ENCODE results near the gene NRG3.

Gene NRG3

GRCh38 chr10:81885491-81885890 lies 10.5 kb downstream of the NRG3 start:
- DNase-seq, result no peak

- no peak for DNase-seq
These were observed 11.9 kb downstream of the NRG3 start for GRCh38 chr10:81886939-81887338.

GRCh38 chr10:81889181-81889769 lies 14.3 kb downstream of the NRG3 start:
- no peak for DNase-seq

GRCh38 chr10:81894616-81895015 lies 19.6 kb downstream of the NRG3 start:
- DNase-seq, result no peak

DNA sequence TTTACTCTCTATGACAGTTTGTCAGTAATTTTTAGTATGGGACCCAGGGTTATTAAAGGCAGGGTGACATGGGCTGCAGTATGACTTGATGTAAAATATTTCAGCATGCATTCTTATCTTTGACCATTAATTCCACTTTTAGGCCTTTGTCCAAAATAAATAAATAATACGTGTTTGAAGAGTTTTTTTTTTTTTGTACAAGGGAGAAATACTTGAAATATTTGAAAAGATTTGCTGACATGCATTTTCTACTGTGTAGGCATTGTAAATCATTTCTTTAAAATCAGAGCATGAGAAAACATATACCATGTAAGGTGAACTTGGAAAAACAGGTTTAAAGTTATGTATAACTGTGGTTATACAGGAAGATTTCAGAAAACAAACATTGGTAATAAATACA lies 23.5 kb downstream of the NRG3 start:
- no peak for DNase-seq

DNA sequence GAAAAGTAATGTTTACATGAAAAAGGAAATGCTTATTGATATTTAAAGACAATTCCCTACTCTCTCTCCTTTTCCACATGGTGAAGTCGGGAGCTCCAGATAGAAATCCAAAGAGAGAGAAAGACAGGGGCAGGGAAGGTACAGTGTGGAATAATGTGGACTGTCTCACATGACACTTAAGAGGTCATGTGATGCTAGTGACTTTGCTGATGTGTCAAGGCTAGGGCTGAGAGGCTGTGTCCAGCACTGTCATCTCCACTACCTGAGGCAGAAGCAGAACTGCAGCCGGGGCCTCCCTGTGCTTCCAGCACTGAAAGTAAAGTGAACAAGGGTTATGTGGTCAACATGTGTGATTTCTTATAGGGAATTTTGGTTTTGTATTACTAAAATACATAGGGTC lies 26.0 kb downstream of the NRG3 start:
- no peak for DNase-seq

- DNase-seq, result no peak
These were observed 28.5 kb downstream of the NRG3 start for GRCh38 chr10:81903472-81903871.

DNA sequence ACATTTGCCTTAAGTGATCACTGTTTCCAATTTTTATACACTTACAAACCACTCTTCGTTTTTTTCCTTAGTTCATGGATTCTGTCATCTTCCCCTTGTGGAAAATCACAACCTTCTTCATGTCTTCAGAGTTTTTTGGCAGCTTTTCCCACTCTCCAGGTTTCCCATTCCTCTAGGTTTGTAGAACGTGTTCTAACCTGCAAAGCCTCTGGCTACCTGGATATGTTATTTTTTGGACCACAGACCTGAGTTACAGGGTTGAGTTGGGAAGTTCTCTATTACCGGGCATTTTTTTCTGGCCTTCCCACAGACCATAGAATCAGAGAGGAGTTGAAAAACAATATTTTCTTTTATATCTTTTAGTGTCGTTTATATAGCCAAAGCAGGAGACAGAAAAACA lies 30.2 kb downstream of the NRG3 start:
- DNase-seq, result no peak

- no peak for DNase-seq
These were observed 34.5 kb downstream of the NRG3 start for GRCh38 chr10:81909453-81909852.

DNA sequence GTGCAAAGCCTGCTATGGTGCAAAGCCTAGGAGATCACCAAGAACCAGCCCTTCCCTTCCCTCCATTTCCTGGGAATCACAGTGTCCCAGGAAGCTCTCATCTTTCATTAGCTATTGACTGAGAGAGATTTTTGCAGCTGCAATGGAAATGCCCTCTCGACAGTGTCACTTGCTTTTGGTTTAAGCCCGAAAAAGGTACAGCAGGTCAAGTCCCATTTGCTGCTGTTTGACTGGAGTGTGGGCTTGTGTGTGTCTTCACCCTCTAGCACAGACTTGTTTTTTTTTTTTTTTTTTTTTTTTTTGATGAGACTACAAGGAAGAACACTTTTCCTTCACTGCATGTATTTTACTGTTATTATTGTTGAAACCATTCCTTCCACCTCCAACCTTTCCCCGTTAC lies 36.3 kb downstream of the NRG3 start:
- no peak for DNase-seq

DNA sequence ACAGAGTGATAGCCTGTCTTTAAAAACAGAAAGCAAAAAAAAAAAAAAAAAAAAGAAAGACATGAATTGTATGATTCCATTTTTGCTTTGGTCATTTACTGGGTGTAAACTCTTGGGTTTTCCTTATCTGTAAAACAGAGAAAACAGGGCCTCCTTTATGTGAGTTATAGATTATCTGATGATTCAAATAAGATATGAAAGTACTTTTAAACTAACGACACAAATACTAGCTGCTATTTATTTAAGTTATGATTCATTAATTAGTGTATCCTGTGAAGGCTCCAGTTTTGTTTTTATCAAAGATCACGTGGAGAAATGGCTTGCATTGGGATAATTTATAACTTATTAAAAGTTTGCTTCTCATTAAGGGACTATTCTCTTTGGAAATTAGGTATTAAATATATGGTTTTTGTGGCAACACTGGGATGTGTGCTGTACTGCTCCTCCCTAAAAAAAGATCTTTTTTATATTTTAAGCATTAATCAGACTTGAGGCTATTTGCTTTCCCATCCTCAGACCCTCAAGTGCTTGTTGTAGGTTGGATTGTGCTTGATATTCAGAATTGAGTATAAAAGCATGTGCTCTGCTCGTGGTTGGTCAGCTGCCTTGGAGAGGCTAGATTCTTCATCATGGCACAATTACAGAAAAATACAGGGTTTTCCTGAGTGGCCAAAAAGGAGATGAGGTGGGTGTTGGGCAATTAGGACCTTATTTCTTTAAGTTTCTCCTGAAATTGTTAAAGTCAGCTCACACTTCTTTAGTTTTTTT lies 39.9 kb downstream of the NRG3 start:
- DNase-seq, result no peak

DNA sequence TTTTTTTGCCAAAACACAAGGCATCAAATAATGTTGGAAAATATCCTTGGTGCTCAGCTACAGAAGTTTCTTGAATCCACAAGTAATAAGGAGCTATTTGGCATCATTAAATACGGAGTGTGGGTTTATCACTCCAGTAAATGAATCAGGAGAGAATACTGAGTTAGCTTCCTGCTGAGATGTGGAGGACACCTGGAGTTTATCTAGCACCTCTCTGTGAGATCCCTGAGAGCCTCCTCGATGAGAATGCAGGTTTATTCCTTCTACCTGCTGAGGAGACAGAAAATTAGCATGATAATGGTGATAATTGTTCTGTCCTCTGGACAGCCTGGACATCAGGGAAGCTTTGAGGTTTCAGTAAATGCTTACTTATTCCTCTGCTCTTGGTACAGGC lies 40.5 kb downstream of the NRG3 start:
- DNase-seq, result no peak

DNA sequence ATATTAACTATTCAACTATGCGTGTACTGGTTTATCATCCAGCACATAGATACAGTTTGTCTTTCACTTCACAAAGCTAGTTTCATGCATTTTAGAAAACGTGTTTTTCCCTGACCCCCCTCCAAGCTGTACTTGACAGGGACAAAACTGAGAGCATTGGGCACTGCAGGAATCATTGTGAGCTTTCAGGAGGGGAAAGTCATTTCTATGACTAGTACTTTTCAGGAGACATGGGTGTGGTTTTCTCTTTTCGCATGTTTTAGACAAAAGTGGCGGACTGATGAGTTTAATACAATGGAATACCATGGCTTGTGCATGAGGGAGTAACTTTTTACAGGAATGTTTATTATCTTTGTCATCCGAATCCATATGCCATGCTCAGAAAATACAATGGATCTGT lies 42.7 kb downstream of the NRG3 start:
- DNase-seq, result no peak

GRCh38 chr10:81918766-81919165 lies 43.8 kb downstream of the NRG3 start:
- DNase-seq, result no peak

- peak; percentile 18 for DNase-seq
These were observed 45.3 kb downstream of the NRG3 start for GRCh38 chr10:81920213-81920829.

DNA sequence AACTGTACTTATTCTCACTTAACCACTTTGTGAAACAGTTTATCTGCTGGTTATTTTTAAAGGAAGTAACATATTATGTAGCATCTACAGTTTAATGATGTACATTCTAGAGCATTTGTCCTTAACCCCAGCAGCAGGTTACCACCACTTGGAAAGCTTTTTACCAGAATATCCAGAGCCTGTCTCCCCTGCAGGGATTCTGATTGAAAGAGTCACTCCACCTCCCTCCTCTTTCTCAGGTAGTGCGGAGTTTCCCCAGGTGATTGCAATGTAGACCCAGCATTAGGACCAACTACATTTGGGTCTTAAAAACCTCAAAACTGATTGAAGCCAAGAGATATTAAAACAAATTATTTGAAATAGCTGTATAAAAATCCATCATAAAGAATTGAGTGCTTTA lies 53.1 kb downstream of the NRG3 start:
- DNase-seq, result no peak

GRCh38 chr10:81943583-81943982 lies 68.6 kb downstream of the NRG3 start:
- no peak for DNase-seq

- DNase-seq, result no peak
These were observed 69.6 kb downstream of the NRG3 start for GRCh38 chr10:81944609-81945008.

DNA sequence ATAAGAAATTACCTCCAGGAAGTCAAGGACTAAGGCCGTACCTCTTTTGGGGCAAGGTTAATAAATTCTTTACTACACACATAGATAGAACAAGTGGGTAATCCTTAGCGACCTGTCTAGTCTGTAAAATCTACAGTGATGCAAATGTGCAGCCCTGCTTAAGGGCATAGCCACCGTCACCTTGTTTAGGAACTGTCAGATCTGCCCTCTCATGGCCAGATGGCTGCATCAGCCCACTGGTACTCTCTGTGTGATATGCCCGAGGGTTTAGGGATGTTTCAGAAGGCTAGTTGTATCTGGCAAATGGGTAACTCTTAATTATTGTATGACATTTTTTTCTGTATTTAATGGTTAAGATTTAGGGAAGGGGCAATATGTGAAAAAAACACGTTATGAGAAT lies 74.3 kb downstream of the NRG3 start:
- no peak for DNase-seq

- no peak for DNase-seq
These were observed 75.4 kb downstream of the NRG3 start for GRCh38 chr10:81950358-81950757.

DNA sequence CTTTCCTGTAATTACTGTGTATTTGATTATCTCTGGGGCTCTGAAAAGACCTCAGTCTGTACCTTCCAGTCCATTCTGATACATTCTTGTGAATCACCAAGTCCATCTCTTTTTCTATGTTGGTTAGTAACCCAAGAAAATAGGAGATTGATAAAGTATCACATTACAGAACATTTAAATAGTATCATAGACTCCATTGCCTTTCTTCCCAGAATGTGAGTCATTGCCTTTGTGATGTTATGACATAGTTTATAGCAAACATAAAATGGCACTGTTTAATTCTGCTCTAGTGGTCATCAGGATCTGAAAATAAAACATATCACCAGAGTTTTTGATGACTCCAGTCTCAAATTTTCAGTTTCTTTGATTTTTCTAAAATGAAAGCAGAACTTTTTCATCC lies 78.4 kb downstream of the NRG3 start:
- no peak for DNase-seq

DNA sequence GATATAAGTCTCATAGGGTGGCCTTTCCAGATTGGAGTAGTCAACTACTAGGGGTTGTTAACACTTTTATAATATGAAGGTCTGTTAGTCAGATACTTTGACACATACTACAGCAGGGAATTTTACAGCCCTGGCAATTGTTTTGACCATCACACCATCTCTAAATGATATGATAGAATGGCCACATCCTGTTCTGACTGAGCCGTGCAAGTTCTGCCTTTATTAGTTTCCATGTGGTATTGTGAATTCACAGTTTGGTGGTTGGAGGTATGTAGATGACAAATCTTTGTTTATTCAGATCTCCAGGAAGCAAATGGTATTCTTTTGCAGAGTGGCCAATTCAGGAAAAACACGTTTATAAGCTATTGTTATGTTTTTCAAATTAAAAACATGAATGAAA lies 83.0 kb downstream of the NRG3 start:
- no peak for DNase-seq

- no peak for DNase-seq
These were observed 84.0 kb downstream of the NRG3 start for GRCh38 chr10:81959016-81959415.

DNA sequence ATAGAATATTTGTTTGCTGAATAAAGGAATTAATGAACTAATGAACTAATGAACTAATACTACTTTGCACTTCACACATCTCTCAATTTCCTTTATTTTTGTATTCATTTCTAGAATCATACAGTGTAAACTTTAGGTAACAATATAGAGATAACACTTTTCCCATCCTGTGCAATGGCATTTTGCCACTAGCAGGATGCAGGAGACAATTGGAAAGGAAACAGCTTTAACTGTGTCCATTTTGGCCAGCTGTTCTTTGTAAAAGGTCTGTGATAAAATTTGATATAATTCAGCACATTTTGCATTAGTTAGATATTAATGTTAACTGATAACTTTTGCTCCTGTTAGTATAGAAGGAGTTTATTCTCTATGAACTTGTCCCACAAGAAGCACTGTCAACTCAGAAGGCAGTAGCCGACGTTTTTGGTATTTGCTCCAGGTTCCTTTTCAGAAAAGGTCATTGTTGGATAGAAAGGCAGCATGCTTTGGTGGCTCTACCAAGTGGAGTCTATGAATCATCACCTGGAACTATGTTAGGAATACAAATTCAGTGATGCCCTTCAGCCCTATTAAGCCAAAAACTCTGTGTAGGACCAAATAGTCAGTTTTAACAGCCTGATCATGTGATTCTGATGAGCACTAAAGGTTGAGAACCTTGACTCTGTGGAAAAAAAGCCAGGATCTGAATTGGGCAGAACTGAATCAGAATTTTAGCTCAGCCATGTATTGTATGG lies 86.6 kb downstream of the NRG3 start:
- DNase-seq, result no peak
